Neural cell (in vitro differentiated cells): ENCODE measurements around the gene DPP6. TPM values are rescaled to one million over a fixed set of nuclear protein-coding genes. Genes with fewer than 3 reads are reported as not detected.

Experiments
- H2AFZ ChIP-seq: fragments of 200-600, 300-800 bp; sonication (generic), shearing (Covaris generic); 2 replicates; pipeline ENCODE4 v1.6.0; 2014; ENCODE audit warnings: low read depth, mild to moderate bottlenecking, antibody characterized with exemption, low read length, moderate library complexity
- H3F3A ChIP-seq: fragments of 200-600 bp; shearing (Covaris generic); 2 replicates; pipeline ENCODE4 v1.6.1; 2016; ENCODE audit warnings: mild to moderate bottlenecking, moderate library complexity, mixed read lengths, antibody characterized with exemption, low read length; ENCODE audit not compliant: insufficient read depth, poor library complexity, severe bottlenecking
- H3K27ac ChIP-seq: fragments of 200-600, 300-800 bp; sonication (generic), shearing (Covaris generic); 2 replicates; pipeline ENCODE4 v1.5.1; 2014; ENCODE audit warnings: mild to moderate bottlenecking, low read length, moderate library complexity
- H3K27me3 ChIP-seq: fragments of 300-800, 200-600 bp; sonication (generic), shearing (Covaris generic); 2 replicates; pipeline ENCODE4 v1.6.0; 2014; ENCODE audit warnings: mild to moderate bottlenecking, low read depth, low read length, moderate library complexity; ENCODE audit not compliant: insufficient read depth
- H3K36me3 ChIP-seq: fragments of 300-800, 200-600 bp; sonication (generic), shearing (Covaris generic); 2 replicates; pipeline ENCODE4 v1.5.1; 2014; ENCODE audit warnings: mild to moderate bottlenecking, antibody characterized with exemption, low read length, moderate library complexity; ENCODE audit not compliant: insufficient read depth
- H3K4me2 ChIP-seq: fragments of 300-800, 200-600 bp; sonication (generic), shearing (Covaris generic); 2 replicates; pipeline ENCODE4 v1.6.0; 2014; ENCODE audit warnings: mild to moderate bottlenecking, low read length
- H3K4me3 ChIP-seq: fragments of 300-800, 200-600 bp; sonication (generic), shearing (Covaris generic); 2 replicates; pipeline ENCODE4 v1.5.1; 2014; ENCODE audit warnings: mild to moderate bottlenecking, low read length, moderate library complexity
- H3K79me2 ChIP-seq: fragments of 200-600 bp; shearing (Covaris generic); replicated peaks from 2 replicates; pipeline ENCODE4 v1.6.0; 2014; ENCODE audit warnings: mild to moderate bottlenecking, low read length, moderate library complexity; ENCODE audit not compliant: insufficient read depth
- H3K9ac ChIP-seq: fragments of 300-800, 200-600 bp; sonication (generic), shearing (Covaris generic); 2 replicates; pipeline ENCODE4 v1.6.1; 2016; ENCODE audit warnings: mild to moderate bottlenecking, low read length, mixed read lengths
- H3K9me2 ChIP-seq: fragments of 200-600 bp; shearing (Covaris generic); 2 replicates; pipeline ENCODE4 v1.6.1; 2016; ENCODE audit warnings: mild to moderate bottlenecking, low read length, mixed read lengths; ENCODE audit not compliant: insufficient read depth
- H3K9me3 ChIP-seq: fragments of 200-600, 300-800 bp; sonication (generic), shearing (Covaris generic); 2 replicates; pipeline ENCODE4 v1.6.1; 2016; ENCODE audit warnings: mild to moderate bottlenecking, mixed run types, low read length, moderate library complexity, mixed read lengths
- H4K20me1 ChIP-seq: fragments of 200-600 bp; shearing (Covaris generic); 2 replicates; pipeline ENCODE4 v1.6.1; 2016; ENCODE audit warnings: mild to moderate bottlenecking, mixed run types; ENCODE audit not compliant: insufficient read depth
- CTCF ChIP-seq: fragments of 450-650 bp; IDR thresholded peaks from 2 replicates; pipeline ENCODE4 v1.5.1; 2014; ENCODE audit warnings: antibody characterized with exemption, mild to moderate bottlenecking, moderate library complexity; ENCODE audit not compliant: poor library complexity, severe bottlenecking
- EP300 ChIP-seq: fragments of 450-650 bp; conservative IDR thresholded peaks from 2 replicates; pipeline ENCODE4 v1.6.1; 2014; ENCODE audit warnings: antibody characterized with exemption, mild to moderate bottlenecking, moderate library complexity; ENCODE audit not compliant: poor library complexity, severe bottlenecking
- EZH2 ChIP-seq: fragments of 200-600, 300-800 bp; shearing (Covaris generic), sonication (generic); IDR thresholded peaks from 2 replicates; pipeline ENCODE4 v1.6.1; 2014; ENCODE audit warnings: antibody characterized with exemption, low read length, borderline replicate concordance, mild to moderate bottlenecking; ENCODE audit not compliant: insufficient read depth, poor library complexity, severe bottlenecking
- MXI1 ChIP-seq: fragments of 450-650 bp; conservative IDR thresholded peaks from 2 replicates; pipeline ENCODE4 v1.6.1; 2014; ENCODE audit warnings: antibody characterized with exemption, mild to moderate bottlenecking; ENCODE audit not compliant: poor library complexity, severe bottlenecking
- POLR2AphosphoS5 ChIP-seq: IDR thresholded peaks from 2 replicates; pipeline ENCODE4 v1.6.1; 2012
- RAD21 ChIP-seq: fragments of 450-650 bp; conservative IDR thresholded peaks from 2 replicates; pipeline ENCODE4 v1.6.1; 2014; ENCODE audit warnings: antibody characterized with exemption, mild to moderate bottlenecking, moderate library complexity
- REST ChIP-seq: IDR thresholded peaks from 2 replicates; pipeline ENCODE4 v1.6.1; 2012; ENCODE audit warnings: borderline replicate concordance
- SMC3 ChIP-seq: fragments of 450-650 bp; conservative IDR thresholded peaks from 2 replicates; pipeline ENCODE4 v1.6.1; 2014; ENCODE audit warnings: antibody characterized with exemption, mild to moderate bottlenecking, moderate library complexity; ENCODE audit not compliant: poor library complexity
- TAF1 ChIP-seq: IDR thresholded peaks from 2 replicates; pipeline ENCODE4 v1.6.1; 2012; ENCODE audit warnings: low read depth
- polyA plus RNA-seq: library from polyadenylated mRNA; depleted of rRNA; stranded (reverse); fragments of >200 nt; gene quantifications from 2 replicates; pipeline ENCODE4 v1.2.3, GENCODE V29; 2014

Gene DPP6
- polyA plus RNA-seq, 1 donor from 2014 or later, result 20.4 TPM

- TF ChIP-seq POLR2AphosphoS5, result no peak
- TF ChIP-seq EZH2, result no peak
- TF ChIP-seq CTCF, result no peak
- Histone ChIP-seq H3K27ac (peak overlapping the region; percentile 30), H2AFZ (no peak overlapping the region), H4K20me1 (no peaks in the 10 kb centered on the region), H3F3A (no peaks in the 10 kb centered on the region), H3K4me2 (no peak overlapping the region), H3K27me3 (no peaks in the 10 kb centered on the region), H3K4me3 (no peak overlapping the region), H3K9me3 (no peaks in the 10 kb centered on the region), H3K36me3 (no peaks in the 10 kb centered on the region), H3K9ac (no peak overlapping the region), H3K9me2 (no peaks in the 10 kb centered on the region), H3K79me2 (no peaks in the 10 kb centered on the region)
These were observed 290.9 kb downstream of the DPP6 start for GRCh38 chr7:154342971-154343633.

GRCh38 chr7:154343778-154344412 lies 291.7 kb downstream of the DPP6 start:
- Histone ChIP-seq H4K20me1 (no peaks in the 10 kb centered on the region), H3F3A (no peaks in the 10 kb centered on the region), H3K4me2 (no peak overlapping the region), H3K9me3 (no peaks in the 10 kb centered on the region), H2AFZ (no peak overlapping the region), H3K9ac (no peak overlapping the region), H3K9me2 (no peaks in the 10 kb centered on the region), H3K4me3 (no peak overlapping the region), H3K27me3 (no peaks in the 10 kb centered on the region), H3K36me3 (no peaks in the 10 kb centered on the region), H3K27ac (no peak overlapping the region), H3K79me2 (no peaks in the 10 kb centered on the region)
- no peak for TF ChIP-seq TAF1
- TF ChIP-seq MXI1, result no peak

GRCh38 chr7:154345093-154345492 lies 292.9 kb downstream of the DPP6 start:
- Histone ChIP-seq H3K27me3 (no peaks in the 10 kb centered on the region), H3K4me3 (no peak overlapping the region), H3K9ac (no peak overlapping the region), H3K9me3 (no peaks in the 10 kb centered on the region), H3K36me3 (no peaks in the 10 kb centered on the region), H3K27ac (no peak overlapping the region), H2AFZ (no peak overlapping the region), H3K9me2 (no peaks in the 10 kb centered on the region), H4K20me1 (no peaks in the 10 kb centered on the region), H3F3A (no peaks in the 10 kb centered on the region), H3K79me2 (no peaks in the 10 kb centered on the region), H3K4me2 (no peak overlapping the region)
- TF ChIP-seq EZH2 (no peak), SMC3 (no peak), EP300 (no peak), REST (no peak), RAD21 (no peak), MXI1 (no peak), POLR2AphosphoS5 (no peak), CTCF (no peak), TAF1 (no peak)
